ENCODE measurements around the gene GDF10.

- TF ChIP-seq CTCF (conservative IDR thresholded peaks at IDR 0.05; ENCODE audit: low read length) (no peak), EZH2phosphoT487 (IDR thresholded peaks at IDR 0.05; ENCODE audit: borderline replicate concordance) (no peak)
These were observed 32.9 kb downstream of the GDF10 start for GRCh38 chr10:47332946-47333345.
